Activated naive CD4-positive, alpha-beta T cell treated with Interleukin-2 at 50 U/mL for 16 hours (primary cell): ENCODE data around the gene PCDH12.
"Not testable (repeated sequence)": the region's sequence is repeated elsewhere in the genome, so short reads cannot be mapped to it uniquely, and the experiment has no call there.

Source experiments
- DNase-seq: peaks from one replicate; pipeline ENCODE4 v3.0.0-alpha.2; 2020

Gene PCDH12

DNA sequence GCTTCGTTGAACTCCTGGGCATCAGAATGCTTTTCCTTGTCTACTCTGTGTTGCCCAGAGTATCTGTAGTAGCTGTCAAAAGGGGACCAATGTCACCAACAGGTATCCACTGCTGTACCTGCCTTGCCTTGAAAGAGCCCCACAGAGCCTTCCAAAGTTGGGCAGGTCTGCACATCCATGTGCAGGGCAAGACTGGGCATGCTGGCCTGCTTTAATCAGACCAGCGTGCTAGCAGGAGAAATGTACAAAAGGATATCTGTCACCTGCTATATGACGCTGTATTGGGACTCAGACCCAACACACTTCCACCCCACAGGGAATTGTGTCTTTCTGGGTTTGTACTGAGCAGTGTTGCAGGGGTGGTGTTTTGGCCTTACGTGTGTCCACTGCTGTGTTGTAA is 22.5 kb downstream of the PCDH12 start:
- DNase-seq = no peak

- DNase-seq = no peak
Measured at GRCh38 chr5:141934099-141934844, 23.7 kb downstream of the PCDH12 start.

DNA sequence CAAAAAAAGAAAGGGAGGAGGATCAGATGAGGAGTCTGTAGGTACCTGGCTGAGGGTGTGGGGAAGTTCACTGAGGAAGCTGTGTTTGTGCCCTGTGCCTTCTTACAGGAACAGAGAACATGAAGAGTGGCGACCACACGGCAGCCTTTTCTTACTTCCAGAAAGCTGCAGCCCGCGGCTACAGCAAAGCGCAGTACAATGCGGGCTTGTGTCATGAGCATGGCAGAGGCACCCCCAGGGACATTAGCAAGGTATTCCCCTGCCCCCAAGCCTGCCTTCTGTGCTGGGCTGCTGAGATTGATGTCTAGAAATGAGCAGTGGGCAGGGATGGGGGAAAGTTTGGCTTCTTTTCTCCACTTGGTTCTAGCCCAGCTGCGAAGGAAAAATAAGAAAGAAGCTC is 24.9 kb downstream of the PCDH12 start:
- no peak for DNase-seq

GRCh38 chr5:141931694-141932093 is 26.3 kb downstream of the PCDH12 start:
- no peak for DNase-seq

GRCh38 chr5:141929398-141930058 is 28.5 kb downstream of the PCDH12 start:
- no peak for DNase-seq

- DNase-seq = no peak
Measured at GRCh38 chr5:141928051-141928450, 30.0 kb downstream of the PCDH12 start.

DNA sequence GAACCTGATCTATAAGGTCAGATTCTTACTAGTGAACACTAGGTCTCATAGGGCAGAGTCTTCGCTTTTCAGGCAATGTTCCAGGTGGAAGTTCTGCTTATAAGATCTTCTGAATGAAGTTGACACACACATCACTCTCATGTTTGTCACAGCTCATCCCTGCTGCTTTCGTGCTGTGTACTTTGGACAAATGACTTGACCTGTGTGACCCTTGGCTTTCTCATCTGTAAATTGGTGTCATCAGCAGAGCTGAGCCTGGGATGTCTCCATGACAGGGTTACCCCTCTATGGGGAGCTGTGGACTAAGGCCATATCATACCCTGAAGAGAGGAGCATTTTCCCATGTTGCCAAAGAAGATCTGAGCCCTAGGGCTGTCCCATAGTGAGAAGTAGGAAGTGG is 31.6 kb downstream of the PCDH12 start:
- no peak for DNase-seq

DNA sequence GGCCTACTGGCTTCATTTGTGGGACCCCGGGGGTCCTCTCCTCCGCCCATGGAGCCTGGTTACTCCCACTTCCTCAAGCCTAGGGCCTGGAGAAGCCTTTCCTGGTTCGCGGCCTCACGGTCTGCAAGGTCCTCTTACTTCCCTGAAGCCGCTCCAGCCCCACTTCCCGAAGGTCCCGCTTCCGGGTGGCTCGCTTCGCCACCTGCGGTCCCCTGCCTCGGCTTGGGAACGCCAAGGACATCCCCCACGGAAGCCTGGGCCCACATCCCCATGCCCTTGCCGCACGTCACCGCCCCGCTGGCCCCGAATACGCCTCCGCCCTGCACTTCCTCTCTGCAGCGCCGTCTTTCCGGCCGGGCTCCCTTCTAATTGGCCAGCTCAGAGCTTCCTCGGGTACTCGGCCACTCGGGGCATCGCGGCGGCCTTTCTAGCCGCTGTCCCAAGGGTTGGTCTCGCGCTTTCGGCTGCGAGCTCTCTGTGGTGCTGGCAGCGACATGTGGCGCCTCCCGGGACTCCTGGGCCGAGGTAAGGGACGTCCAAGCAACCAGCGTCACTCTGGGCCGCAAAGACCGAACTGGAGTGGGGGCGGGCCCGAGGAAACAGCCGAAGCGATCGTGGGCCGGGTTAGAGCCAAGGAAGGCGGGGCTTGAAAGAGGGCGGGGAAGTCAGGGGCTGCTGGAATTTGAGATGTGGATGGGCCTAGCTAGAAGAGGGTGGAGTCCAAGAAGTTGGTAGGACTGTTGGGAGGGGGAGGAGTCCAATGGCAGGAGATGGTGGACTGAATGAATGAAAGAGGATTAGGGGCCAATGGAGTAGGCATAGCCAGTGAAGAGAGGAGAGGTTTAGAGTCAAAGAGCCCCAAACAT is 34.3 kb downstream of the PCDH12 start, which contains the start of gene DELE1:
TSS of gene DELE1 (plus strand) at position 424 of the 866 bp plus-strand sequence. CDS start at position 495, 71 bp downstream.
- DNase-seq = peak; percentile 92

DNA sequence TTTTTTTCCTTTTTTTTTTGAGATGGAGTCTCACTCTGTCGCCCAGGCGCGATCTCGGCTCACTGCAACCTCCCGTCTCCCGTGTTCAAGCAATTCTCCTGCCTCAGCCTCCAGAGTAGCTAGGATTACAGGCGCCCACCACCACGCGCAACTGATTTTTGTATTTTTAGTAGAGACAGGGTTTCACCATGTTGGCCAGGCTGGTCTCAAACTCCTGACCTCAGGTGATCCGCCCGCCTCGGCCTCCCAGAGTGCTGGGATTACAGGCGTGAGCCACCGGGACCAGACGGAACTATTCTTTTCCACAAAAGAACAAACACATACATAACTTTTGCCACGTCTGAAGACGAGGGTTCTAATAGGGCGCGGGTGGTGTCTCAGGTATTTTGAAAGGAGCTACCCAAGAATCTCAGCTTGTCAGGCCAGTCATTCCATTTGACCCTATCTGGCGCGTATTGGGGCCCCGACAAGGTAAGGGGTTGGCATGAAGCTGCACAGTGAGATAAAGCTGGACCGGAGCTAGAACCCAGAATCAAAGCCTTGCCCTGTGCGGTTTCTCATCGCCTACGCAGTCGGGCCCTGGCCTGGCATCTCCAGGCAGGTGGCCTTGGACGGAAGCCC is 35.1 kb downstream of the PCDH12 start:
- not testable (repeated sequence) for DNase-seq

GRCh38 chr5:141920771-141921170 is 37.2 kb downstream of the PCDH12 start:
- no peak for DNase-seq

DNA sequence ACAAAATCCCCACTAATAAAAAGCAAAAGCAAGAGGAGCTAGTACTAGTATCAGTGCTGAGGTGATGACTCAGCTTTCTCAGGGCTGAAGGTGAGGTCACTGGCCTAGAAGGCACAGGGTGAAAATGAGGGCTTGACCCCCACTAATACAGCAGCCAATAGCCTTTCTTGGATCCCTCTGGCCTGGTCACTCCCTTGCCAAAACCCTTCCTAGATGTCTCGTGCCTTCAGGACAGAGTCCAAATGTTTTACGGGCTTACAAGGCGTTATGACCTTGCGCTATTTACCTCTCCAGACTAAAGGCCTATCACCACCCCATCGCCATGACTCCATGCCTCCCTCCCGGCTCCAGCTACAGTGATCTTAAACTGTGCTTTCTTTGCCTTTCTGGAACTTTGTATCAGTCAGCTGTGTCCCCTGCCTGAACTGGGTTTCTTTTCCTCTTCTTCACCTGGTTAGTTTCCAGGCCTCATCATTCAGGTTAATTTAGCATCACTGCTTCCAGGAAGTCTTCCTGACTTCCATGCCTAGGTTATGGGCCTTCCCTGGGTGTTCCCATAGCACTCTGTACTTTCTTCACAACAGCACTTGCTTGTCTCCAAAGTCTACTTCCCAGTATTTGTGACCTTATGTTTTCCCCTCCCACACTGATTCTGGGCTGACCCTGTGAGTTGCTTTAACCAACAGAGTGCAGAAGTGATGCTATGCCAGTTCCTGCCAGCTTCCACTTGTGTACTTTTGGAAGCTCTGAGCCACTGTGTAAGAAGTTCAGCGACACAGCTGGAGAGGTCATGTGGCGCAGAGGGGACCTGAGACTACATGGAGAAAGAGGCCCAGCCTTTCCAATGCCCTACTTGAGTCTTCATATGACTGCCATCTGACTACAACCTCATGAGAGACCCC is 38.5 kb downstream of the PCDH12 start:
- no peak for DNase-seq

GRCh38 chr5:141917760-141918159 is 40.2 kb downstream of the PCDH12 start:
- DNase-seq = no peak

- DNase-seq = no peak
Measured at GRCh38 chr5:141916522-141916921, 41.5 kb downstream of the PCDH12 start.

GRCh38 chr5:141915881-141916336 is 42.1 kb downstream of the PCDH12 start:
- DNase-seq = no peak

- DNase-seq = no peak
Measured at GRCh38 chr5:141914797-141915196, 43.2 kb downstream of the PCDH12 start.

GRCh38 chr5:141914199-141914743 is 43.7 kb downstream of the PCDH12 start:
- no peak for DNase-seq

GRCh38 chr5:141913560-141914198 is 44.3 kb downstream of the PCDH12 start:
- DNase-seq = no peak

- DNase-seq = no peak
Measured at GRCh38 chr5:141910271-141910673, 47.7 kb downstream of the PCDH12 start.

- no peak for DNase-seq
Measured at GRCh38 chr5:141909212-141909611, 48.8 kb downstream of the PCDH12 start.

GRCh38 chr5:141908796-141909195 is 49.2 kb downstream of the PCDH12 start:
- DNase-seq = no peak

DNA sequence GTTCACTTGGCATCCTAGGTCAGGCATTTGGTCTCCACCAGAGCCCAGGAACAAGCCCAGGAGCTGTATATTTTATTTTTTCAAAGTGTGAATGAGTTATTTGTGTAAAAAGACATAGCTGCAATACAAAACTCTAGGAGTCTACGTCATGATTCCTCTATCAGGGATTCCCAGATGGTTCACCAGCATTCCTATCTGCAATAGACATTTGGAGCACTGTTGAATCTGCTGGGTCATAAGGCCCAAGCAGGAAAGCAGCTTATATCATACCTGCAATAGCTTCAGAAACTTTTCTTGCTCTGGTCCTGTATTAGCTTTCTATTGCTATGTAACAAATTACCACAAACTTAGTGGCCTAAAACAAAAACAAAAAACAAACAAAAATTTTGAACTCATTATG is 51.0 kb downstream of the PCDH12 start:
- no peak for DNase-seq
